Amniotic stem cell (primary cell): Measurements from ENCODE around the gene MAGEA1.
"Not testable (repeated sequence)": the region's sequence is repeated elsewhere in the genome, so short reads cannot be mapped to it uniquely, and the experiment has no call there.

Experiments
- DNase-seq: peaks from one replicate; lab custom pipeline; 2025; lab: John Stamatoyannopoulos, UW

Gene MAGEA1, protein sequence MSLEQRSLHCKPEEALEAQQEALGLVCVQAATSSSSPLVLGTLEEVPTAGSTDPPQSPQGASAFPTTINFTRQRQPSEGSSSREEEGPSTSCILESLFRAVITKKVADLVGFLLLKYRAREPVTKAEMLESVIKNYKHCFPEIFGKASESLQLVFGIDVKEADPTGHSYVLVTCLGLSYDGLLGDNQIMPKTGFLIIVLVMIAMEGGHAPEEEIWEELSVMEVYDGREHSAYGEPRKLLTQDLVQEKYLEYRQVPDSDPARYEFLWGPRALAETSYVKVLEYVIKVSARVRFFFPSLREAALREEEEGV

DNA sequence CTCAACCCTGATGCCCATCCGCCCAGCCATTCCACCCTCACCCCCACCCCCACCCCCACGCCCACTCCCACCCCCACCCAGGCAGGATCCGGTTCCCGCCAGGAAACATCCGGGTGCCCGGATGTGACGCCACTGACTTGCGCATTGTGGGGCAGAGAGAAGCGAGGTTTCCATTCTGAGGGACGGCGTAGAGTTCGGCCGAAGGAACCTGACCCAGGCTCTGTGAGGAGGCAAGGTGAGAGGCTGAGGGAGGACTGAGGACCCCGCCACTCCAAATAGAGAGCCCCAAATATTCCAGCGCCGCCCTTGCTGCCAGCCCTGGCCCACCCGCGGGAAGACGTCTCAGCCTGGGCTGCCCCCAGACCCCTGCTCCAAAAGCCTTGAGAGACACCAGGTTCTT, at the start of gene MAGEA1:
Gene MAGEA1, plus strand, starts transcription at position 154 of the 400 bp plus-strand sequence. CDS start 3,106 bp downstream, outside the sequence.
- no peak for DNase-seq

DNA sequence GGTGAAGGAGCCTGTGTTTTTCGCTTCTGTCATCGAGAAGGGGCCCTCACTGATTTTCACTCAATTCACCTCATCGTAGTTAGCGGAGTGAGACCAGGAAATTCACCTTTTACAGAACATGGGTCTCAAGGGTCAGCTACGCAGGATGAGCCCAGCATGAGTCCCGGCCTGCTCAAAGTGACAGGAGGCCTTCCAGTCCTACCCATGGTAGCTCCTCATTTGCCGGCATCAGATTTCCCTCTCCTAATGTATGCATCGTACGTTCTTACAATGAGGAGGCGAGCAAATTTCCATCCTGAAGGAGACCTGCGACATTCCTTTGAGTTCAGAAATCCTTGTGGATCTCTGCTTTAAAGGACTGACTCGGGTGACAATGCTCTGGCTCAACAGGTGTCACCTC, 46.2 kb upstream of the MAGEA1 start:
- not testable (repeated sequence) for DNase-seq

DNA sequence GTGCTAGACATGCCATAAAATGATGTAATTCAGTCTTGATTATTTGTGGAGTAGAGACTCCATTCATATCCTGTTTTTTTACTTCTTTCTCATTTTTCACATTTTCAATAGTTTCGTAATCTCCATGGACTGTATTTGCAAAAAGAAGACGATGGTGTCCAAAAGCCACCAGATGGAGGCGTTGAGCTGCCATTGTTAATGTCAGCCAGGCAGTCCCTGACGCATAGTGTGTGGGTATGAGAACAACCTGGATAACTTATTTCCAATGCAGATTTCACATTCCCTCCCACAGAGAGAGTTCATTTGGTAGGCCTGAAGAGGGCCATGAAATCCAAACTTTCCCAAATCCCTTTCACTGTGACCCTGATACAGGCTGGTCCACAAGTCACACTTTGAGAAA, 40.0 kb upstream of the MAGEA1 start:
- not testable (repeated sequence) for DNase-seq

DNA sequence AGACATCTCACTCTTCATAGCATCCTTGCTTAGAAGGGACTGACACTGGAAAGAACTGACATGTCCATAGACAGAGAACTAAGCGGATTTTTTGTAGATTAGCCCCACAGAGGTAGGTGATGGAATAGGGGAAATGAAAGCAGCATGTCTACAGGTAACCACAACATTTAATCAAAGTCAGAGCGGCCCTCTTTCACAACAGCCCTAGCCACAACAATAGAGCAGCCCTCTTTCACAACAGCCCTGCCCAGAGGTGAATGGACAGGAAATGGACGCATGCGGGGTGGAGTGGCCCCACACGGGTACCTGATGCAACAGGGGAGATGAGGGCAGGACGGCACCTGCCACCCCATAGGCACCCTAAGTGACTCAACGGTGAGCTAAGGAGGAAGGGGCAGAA, 32.8 kb upstream of the MAGEA1 start:
- not testable (repeated sequence) for DNase-seq

DNA sequence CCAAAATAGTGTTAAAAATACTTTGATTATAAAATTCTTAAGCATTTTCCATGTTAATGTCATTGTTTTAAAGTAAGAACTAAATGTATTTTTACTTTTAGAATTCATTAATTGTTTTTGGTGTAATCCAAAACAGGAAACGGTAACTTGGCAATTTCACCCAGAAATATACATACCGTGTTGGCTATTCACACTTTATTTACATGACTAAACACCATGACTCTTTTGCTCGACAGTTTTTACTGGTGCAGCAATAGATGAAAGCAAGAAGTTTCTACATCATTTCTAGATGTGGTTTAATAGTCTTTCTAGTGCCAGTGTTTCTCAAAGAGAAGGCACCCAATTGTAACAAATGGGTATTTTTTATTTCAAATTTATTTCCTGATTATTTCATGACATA, 25.6 kb upstream of the MAGEA1 start:
- no peak for DNase-seq

DNA sequence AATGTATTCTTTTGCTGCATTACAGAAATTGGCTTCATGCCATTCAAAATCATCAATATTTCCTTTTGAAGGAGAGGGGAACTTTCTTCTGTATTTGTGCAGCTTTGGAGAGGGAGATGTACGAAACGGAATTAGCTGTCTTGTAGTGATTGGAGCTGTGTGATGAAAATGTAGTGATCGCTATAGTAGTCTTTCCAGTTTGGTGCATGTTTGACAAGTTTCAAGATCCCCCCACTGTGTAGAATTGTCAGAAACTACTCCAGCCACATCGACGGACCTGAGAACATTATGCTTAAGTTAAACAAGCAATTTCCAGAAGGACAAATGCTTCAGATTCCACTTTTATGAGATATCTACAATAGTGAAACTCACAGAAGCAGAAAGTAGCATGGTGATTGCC, 21.6 kb upstream of the MAGEA1 start:
- DNase-seq, result no peak

DNA sequence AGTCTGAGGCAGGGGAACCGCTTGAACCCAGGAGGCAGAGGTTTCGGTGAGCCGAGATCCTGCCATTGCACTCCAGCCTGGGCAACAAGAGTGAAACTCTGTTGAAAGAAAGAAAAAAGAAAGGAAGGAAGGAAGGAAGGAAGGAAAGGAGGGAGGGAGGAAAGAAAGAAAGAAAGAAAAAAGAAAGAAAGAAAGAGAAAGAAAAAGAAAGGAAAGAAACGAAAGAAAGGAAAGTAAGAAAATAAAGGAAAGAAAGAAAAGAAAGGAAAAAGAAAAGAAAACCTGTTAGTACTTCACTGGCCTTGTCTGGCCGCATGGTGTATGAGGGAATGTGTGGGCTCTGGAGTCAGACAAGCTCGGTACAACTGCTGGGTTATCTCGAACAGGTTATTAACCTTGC, 20.8 kb upstream of the MAGEA1 start:
- no peak for DNase-seq

DNA sequence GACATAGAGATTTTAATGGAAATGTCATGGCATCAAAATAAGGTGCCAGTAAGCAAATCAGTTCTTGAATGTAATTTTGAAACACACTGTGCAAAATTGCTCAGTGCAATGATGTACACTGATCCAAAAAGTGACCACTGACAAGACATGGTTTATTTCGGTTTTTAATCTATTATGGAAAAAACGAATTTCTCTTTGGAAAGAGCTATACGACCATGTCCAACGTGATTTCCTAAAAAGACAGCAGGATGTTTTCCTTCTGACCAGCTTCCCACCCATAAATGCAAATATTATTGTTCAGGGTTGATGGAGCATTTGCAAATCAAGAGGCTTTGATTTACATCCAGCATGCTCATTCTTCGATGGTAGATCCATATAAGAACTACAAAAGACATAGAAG, 17.1 kb upstream of the MAGEA1 start:
- no peak for DNase-seq

DNA sequence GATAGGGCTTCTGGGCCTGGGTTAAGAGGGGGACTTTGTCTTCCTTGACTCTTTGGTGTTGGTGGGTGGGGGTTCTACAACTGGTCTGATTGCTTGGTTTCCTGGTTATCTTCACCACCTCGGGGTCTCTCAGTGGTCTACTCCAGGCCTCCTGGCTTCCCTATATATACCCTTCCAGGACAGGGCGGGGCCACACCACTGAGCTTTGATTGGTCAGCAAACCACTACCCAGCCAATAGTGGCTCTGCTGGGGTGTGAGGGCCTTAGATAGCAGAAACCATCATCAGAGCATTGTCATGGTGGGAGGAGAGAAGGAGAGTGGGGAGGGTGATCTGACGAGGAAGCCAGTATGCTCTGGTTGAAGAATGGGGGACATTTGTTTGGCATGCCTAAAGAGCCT, 14.4 kb upstream of the MAGEA1 start:
- no peak for DNase-seq

DNA sequence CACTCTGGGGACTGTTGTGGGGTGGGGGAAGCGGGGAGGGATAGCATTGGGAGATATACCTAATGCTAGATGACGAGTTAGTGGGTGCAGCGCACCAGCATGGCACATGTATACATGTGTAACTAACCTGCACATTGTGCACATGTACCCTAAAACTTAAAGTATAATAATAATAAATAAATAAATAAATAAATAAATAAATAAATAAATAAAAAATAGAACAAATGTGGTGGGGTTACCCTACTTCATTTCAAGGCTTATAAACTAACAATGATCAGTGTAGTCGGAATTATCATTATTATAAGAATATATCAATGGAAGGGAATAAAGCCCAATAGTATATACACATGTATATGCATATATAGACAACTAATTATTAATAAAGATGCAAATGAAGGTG, 10.7 kb upstream of the MAGEA1 start:
- DNase-seq, result not testable (repeated sequence)

DNA sequence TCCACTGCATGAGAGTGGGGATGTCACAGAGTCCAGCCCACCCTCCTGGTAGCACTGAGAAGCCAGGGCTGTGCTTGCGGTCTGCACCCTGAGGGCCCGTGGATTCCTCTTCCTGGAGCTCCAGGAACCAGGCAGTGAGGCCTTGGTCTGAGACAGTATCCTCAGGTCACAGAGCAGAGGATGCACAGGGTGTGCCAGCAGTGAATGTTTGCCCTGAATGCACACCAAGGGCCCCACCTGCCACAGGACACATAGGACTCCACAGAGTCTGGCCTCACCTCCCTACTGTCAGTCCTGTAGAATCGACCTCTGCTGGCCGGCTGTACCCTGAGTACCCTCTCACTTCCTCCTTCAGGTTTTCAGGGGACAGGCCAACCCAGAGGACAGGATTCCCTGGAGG, 2.7 kb downstream of the MAGEA1 start:
- DNase-seq, result no peak

DNA sequence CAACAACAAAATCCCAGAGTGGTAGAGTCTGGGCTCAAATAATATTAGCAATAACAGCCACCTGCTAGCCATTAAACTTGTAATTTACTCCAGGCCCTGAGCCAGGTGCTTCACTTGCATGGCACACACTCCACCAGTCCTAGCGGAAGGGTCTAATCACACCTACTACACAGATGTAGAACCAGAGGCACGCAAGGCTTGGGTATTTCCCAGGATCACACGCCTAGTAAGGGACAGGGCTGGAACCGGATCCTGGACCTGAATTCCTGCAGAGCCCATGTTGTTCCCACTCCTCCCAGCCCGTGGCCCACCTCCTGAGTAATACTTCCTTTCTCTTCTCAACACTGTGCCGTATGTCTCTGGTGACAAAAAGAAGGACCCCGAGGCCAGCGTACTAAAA, 5.7 kb downstream of the MAGEA1 start:
- no peak for DNase-seq

DNA sequence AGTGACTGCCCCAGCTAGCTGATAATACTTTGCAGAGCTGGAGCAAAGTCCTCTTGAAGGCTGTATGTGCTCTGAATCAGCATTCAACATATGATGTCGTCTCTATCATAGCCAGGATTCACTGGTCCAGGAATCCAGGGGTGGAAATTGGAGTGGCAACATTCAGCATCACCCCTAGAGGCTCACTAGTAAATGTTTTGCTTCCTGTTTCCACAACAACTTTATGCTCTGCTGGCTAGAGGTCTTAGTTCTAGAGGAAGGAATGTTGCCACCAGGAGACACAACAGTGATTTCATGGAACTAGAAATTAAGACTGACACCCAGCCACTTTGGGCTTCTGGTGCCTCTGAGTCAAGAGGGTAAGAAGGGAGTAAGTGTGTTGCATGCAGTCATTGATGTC, 11.3 kb downstream of the MAGEA1 start:
- no peak for DNase-seq

DNA sequence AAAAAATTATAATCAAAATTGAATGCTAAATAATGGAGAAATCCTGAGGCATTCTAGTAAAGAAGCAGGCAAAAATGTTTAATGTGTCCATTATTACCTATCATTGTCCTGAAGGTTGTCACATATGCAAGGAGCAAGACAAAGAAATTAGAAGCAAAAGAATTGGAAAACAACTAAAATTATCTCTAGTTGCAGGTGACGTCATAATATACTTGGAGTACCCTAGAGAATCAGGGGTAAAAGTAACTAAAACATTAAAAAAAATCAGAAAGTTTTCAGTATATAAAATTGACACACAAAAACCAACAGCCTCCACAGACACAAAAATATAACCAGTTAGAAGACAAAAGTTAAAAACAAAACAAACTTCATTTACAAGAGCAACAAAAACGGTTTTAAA, 21.4 kb downstream of the MAGEA1 start:
- no peak for DNase-seq

DNA sequence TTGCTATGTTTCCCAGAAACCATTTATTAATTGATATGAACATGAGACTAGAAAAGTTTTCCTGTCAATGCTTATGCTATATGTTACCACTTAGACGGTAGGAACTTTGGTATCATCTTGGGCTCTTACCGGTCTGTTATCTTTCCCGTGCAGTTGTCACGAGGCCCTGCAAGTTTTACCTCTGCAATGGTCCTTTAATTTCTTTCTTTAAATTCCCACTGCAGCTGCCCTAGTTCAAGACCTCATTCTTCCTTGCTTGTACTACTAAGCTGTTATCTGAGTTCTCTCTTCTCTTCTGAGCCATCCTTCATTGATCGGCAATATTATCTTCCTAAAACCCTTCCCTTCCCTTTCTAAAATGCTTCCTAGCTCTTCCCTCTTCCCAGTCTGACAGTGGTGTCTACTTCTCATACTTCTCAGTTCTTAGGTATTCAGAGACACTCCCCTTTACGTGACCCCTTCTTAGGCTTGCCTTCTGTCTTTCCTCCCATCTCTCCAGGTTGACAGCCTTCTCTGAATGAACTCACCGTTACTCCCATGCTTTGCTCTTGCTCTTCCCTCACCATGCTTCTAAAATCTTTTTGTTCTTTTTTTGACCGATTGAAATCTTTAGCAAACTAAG, 27.5 kb downstream of the MAGEA1 start:
- no peak for DNase-seq

DNA sequence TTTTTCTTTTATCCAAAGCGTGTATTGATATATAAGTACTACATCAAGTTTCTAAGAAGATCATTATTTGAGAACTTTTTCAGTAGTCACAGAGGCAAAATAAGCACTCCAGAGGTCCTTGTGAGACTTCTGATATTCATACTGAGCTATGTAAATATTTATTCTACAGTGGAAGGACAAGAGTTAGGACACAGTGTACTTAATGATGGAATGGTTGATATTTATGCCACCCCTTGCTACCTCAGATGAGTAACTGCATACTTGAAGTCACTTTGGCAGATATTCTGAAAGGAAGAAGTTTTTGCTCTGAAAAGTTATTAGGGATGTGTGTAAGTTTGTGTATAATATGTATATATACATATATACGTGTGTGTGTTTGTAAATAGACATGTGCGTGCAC, 30.3 kb downstream of the MAGEA1 start:
- DNase-seq, result no peak

DNA sequence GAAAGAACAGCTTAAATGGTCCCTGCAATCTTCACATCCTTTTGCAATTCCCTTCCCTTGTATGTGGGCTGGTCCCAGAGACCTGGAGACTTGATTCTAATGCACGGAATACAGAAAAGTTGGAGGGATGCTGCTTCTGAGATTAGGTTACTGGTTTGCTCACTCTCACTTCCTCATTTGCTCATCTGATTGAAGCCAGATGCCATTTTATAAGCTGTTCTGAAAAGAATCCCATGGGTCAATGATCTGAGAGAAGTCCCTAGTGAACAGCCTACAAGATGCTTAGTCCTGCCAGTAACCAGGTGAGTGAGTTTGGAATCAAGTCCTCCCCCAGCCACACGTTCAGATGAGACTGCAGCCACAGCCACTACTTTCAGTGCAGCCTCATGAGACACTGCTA, 35.9 kb downstream of the MAGEA1 start:
- DNase-seq, result no peak

DNA sequence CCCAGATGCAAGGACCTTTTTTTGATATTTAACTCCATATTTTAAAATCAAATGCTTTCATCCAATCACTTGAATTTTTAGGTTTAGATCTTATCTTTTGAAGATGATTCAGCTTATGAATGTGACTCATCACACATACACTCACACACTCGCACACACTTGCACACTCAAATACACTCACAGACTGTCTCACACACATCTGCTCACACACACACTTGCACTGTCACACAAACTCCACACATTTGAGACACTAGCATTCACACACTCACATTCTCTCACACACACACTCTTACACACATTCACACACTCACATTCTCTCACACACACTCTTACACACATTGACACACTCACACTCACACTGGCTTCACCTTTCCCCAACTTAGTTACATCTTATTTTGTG, 37.8 kb downstream of the MAGEA1 start:
- no peak for DNase-seq

DNA sequence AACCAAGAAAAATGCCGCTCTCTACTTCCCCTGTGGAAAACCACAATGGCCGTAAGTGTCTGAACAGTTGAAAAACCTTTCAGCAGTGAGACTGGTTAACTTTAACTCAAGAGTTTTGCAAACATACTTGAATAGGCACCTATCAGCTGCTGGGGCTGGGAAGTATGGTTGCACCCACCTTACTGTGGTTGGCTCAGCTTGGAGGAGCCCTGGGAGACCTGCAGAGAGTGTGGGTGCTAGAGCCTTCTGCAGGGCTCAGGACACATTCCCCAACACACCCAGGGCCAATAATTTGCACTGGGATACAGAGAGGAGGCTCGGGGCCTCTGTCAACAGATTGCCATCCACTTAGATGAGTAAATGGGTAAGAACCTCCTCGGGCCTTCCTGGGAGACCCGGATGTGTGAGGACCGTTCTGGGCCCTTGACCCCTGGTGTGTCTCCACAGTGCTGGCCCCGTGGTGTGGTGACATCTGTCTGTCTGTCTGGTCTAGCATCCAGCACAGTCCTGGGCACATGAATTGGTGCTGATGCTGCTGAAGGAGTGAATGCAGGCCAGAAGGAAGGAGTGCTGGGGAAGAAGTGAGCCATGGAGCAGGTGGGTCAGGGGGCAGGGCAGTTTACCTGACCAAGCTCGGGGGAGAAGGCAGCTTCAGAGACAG, 46.5 kb downstream of the MAGEA1 start:
- no peak for DNase-seq

DNA sequence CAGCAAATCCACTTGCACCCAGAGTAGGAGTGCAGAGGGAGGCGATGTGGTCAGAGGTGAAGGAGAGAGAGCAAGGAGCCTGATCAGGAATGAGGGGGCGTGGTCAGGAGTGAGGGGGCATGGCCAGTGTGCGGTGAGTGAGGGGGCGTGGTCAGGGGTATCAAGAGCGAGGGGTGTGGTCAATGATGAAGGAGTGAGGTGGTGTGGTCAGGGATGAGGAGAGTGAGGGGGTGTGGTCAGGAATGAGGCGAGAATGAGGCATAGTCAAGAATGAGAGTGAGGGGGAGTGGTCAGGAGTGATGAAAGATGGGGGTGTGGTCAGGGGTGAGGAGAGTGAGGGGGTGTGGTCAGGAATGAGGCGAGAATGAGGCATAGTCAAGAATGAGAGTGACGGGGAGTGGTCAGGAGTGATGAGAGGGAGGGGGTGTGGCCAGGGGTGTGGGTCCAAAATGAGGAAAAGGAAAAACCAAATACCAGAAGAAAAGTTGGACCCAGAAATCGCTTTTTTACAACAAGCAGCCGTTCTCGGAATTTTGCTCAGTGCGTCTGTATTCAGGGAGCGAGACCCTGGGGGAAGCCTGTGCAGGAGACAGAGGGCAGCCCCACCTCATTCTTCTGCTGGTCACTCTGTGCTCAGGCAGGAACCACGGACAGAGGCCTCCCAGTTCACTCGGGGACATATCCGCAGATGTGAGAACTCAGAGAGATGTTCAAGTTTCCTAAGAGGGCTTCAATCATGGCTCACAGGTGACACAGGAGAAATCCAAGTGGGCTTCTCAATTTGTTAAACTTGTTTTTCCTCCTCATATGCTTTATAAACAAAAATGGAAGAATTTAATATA, 47.5 kb downstream of the MAGEA1 start:
- no peak for DNase-seq
